SU-DHL-6 (cell line): ENCODE results near the gene H2AZ2.

ENCODE experiments used
- EZH2phosphoT487 ChIP-seq: fragments of 200-600 bp; sonication (generic), shearing (Covaris generic); conservative IDR thresholded peaks from 2 replicates; pipeline ENCODE4 v1.6.1; 2018; ENCODE audit warnings: mild to moderate bottlenecking, antibody characterized with exemption, low read length, moderate library complexity, mixed read lengths
- TF ChIP-seq, protein P1 (sequence below): fragments of 200-600 bp; sonication (generic); IDR thresholded peaks from one replicate; pipeline ENCODE4 v1.5.1; 2017; ENCODE audit warnings: antibody characterized with exemption, mild to moderate bottlenecking, low read length, moderate library complexity; ENCODE audit not compliant: insufficient read depth, poor library complexity, severe bottlenecking

DNA sequence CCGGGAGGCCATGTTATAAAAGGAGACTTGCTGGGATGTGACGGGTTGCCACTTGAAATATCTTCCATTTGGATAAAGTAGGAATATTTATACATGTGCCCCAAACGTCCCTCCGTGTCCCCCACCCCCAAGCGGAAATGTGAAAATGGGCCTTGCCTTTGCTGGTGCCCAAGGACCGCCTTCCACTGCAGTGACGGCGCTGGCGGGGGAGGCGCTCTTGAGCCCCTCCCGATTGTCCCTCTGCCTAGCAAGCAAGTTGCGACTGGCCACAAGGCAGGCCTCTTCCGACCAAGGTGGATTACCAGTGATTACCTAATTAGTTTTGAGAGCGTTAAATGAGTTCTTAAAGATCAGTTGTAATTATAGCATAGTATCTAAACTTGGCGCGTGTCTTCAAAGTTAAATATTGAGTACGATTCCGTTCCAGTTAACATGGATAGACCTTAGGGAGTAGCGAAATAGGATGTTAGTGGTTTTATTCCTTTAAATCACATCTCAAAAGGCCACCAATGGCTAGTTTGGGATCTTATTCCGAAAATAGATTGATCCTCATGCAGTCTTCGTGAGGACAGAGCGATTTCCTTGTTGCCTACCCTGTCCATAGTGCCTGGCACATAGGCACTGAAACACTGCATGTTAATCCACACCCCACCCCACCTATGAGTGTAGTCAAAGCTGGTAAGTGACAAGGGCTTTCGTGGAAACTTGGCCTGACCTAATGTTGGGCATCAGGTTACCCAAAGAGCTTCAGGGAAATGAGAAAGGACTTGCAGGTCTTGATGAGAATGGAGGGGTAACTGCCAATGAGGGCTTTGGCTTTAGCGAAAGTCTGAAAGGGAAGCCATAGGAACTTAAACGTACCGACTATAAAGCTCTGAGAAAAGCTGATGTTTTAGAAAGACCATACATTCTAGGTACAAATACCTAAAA lies 50.3 kb downstream of the H2AZ2 start:
- TF ChIP-seq, protein P1, sequence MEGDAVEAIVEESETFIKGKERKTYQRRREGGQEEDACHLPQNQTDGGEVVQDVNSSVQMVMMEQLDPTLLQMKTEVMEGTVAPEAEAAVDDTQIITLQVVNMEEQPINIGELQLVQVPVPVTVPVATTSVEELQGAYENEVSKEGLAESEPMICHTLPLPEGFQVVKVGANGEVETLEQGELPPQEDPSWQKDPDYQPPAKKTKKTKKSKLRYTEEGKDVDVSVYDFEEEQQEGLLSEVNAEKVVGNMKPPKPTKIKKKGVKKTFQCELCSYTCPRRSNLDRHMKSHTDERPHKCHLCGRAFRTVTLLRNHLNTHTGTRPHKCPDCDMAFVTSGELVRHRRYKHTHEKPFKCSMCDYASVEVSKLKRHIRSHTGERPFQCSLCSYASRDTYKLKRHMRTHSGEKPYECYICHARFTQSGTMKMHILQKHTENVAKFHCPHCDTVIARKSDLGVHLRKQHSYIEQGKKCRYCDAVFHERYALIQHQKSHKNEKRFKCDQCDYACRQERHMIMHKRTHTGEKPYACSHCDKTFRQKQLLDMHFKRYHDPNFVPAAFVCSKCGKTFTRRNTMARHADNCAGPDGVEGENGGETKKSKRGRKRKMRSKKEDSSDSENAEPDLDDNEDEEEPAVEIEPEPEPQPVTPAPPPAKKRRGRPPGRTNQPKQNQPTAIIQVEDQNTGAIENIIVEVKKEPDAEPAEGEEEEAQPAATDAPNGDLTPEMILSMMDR = peak; percentile 90
- no peak for TF ChIP-seq EZH2phosphoT487
